Coronary artery (tissue), 2 donors: Measurements from ENCODE around the gene PGAM1.
A peak's percentile ranks its signal among the peaks of the same experiment; 100 is the strongest.

Experiments used
- DNase-seq: peaks from one replicate; pipeline ENCODE4 v3.0.0-alpha.2; 2017; ENCODE audit warnings: low spot score
- H3K27ac ChIP-seq, 2 donors: fragments of 200-600 bp; sonication (generic); one replicate each; pipeline ENCODE4 v1.5.1; 2016 to 2019
- H3K4me3 ChIP-seq: fragments of 200-600 bp; sonication (generic); 2 replicates; pipeline ENCODE4 v1.5.1; 2016; ENCODE audit warnings: mild to moderate bottlenecking, moderate library complexity
- TF ChIP-seq, protein P1 (sequence below): fragments of 200-600 bp; sonication (generic); IDR thresholded peaks from one replicate; pipeline ENCODE4 v1.5.1; 2019; ENCODE audit warnings: antibody characterized with exemption

Gene PGAM1

GRCh38 chr10:97445357-97445721 lies 19.3 kb downstream of the PGAM1 start:
- peak overlapping the region; percentile 94 for H3K4me3 ChIP-seq
- peak overlapping the region in 1 of 2 donors; percentile 80 for H3K27ac ChIP-seq
- TF ChIP-seq, protein P1, sequence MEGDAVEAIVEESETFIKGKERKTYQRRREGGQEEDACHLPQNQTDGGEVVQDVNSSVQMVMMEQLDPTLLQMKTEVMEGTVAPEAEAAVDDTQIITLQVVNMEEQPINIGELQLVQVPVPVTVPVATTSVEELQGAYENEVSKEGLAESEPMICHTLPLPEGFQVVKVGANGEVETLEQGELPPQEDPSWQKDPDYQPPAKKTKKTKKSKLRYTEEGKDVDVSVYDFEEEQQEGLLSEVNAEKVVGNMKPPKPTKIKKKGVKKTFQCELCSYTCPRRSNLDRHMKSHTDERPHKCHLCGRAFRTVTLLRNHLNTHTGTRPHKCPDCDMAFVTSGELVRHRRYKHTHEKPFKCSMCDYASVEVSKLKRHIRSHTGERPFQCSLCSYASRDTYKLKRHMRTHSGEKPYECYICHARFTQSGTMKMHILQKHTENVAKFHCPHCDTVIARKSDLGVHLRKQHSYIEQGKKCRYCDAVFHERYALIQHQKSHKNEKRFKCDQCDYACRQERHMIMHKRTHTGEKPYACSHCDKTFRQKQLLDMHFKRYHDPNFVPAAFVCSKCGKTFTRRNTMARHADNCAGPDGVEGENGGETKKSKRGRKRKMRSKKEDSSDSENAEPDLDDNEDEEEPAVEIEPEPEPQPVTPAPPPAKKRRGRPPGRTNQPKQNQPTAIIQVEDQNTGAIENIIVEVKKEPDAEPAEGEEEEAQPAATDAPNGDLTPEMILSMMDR: no peak
- no peak for DNase-seq

DNA sequence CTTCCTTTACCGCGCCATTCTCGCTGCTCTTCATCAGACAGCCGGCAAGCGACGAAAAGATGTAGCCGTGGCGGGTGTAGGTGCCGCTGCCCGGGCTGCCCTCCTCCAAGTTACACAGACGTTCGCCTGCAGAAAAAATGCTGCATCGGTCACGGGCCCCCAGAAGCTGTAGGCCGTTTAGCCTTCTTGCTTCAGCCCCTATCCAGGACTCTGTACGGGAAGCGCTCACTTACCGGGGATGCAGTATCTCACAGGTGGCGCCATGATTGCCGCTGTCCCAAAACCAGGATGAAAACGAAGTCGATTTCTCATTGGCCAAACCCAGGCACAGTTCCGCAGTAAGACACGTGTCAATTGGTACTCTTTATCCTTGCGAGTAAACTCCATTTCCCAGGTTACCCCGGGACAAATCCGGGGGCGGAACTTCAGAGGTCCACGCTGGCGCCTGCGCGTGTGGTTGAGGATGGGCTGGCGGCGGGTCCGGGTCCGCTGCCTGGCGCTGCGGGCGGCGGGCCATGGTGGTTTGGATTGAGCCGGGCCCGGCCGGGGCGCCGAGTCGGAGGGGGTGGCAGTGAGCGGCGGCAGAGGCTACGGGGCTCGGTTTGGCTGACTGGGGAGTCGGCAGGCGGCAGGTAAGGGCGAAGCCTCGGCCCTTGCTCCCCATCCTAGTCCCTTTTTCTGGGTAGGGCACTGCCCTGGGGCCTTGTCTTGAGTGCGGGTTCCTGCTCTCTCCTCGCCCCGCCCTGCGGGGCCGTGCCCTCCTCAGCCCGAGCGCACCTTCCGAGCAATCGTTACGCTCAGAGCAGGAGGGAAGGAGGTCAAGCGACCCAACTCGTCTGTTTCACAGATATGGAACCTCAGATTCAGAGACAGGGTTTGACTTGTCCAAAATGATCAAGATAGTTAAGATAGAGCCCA lies 20.0 kb downstream of the PGAM1 start, which contains the start of the genes EXOSC1 and ZDHHC16:
Gene EXOSC1, minus strand, starts transcription at position 285 of the 918 bp plus-strand sequence. Its CDS starts 21 bp downstream, at position 264.
Gene ZDHHC16, plus strand, starts transcription at position 454 of the 918 bp plus-strand sequence. CDS start 5,501 bp downstream, outside the sequence.
- H3K27ac ChIP-seq: peak within 1 kb of the TSS; percentile 29 to 80
- peak; percentile 93 for DNase-seq
- H3K4me3 ChIP-seq: peak within 1 kb of the TSS; percentile 94
- TF ChIP-seq, protein P1: no peak

- Histone ChIP-seq H3K27ac (peak overlapping the region in 1 of 2 donors; percentile 1), H3K4me3 (no peak overlapping the region)
- TF ChIP-seq, protein P1: no peak
- no peak for DNase-seq
These were observed 24.8 kb downstream of the PGAM1 start for GRCh38 chr10:97450828-97451227.

- TF ChIP-seq, protein P1: no peak
- H3K27ac ChIP-seq: no peak overlapping the region
- DNase-seq: no peak
- H3K4me3 ChIP-seq: no peak overlapping the region
These were observed 25.6 kb downstream of the PGAM1 start for GRCh38 chr10:97451605-97452004.

DNA sequence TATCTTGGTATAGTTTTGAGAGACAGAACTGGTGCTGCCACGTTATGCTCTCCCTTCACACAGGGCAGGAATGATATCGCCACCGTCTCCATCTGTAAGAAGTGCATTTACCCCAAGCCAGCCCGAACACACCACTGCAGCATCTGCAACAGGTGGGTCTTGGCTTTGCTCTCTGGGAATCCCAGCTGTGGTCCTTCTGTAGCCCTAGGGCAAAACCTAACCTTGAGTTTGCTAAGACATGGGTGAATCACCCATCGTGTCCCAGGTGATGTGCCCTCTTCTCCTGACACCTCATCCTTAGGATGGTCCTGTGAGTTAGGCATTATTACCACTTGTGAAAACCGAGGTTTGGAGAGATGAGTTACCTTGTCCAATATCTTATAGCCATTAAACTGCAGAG lies 26.4 kb downstream of the PGAM1 start:
- Histone ChIP-seq H3K4me3 (no peak overlapping the region), H3K27ac (no peak overlapping the region)
- TF ChIP-seq, protein P1: no peak
- no peak for DNase-seq

- Histone ChIP-seq H3K27ac (peak overlapping the region in 1 of 2 donors; percentile 28), H3K4me3 (no peak overlapping the region)
- no peak for DNase-seq
- TF ChIP-seq, protein P1: no peak
These were observed 28.5 kb downstream of the PGAM1 start for GRCh38 chr10:97454330-97455036.
